ENCODE measurements around the gene PGR.

GRCh38 chr11:101082813-101083212 is 46.8 kb downstream of the PGR start:
- TF ChIP-seq, protein P1, sequence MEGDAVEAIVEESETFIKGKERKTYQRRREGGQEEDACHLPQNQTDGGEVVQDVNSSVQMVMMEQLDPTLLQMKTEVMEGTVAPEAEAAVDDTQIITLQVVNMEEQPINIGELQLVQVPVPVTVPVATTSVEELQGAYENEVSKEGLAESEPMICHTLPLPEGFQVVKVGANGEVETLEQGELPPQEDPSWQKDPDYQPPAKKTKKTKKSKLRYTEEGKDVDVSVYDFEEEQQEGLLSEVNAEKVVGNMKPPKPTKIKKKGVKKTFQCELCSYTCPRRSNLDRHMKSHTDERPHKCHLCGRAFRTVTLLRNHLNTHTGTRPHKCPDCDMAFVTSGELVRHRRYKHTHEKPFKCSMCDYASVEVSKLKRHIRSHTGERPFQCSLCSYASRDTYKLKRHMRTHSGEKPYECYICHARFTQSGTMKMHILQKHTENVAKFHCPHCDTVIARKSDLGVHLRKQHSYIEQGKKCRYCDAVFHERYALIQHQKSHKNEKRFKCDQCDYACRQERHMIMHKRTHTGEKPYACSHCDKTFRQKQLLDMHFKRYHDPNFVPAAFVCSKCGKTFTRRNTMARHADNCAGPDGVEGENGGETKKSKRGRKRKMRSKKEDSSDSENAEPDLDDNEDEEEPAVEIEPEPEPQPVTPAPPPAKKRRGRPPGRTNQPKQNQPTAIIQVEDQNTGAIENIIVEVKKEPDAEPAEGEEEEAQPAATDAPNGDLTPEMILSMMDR (IDR thresholded peaks at IDR 0.05; ENCODE audit: low read depth, low read length), result no peak
- no peak for TF ChIP-seq EZH2phosphoT487 (IDR thresholded peaks at IDR 0.05; ENCODE audit: low read depth)

Data from OCI-LY3 (cell line).